ENCODE results near the gene SBF2. TPM values are rescaled to one million over a fixed set of nuclear protein-coding genes. Genes with fewer than 3 reads are reported as not detected.

Gene SBF2
- total and polyA plus RNA-seq, 2 donors (not counting 1 experiment from before 2014, with no cell fraction given): 5.6 to 17.7 TPM

- no peaks in the 10 kb centered on the region for H3K36me3 ChIP-seq (replicated peaks in 1 of 2; ENCODE audit: control extremely low read depth in 1 of 2, control insufficient read depth in 1 of 2, extremely low read depth in 1 of 2, insufficient read depth in 2 of 2, low read length in 1 of 2)
- DNase-seq (no peak), ATAC-seq (ENCODE audit: low read depth) (no peak)
- 100% methylated on average over 5 of the region's 5 CpGs for WGBS (ENCODE audit: insufficient coverage)
- Mint-ChIP-seq H3K27me3 (no peaks in the 10 kb centered on the region), H3K9me3 (ENCODE audit: insufficient read depth) (peaks cover 4% of the 10 kb centered on the region), H3K4me1 (peaks cover 12% of the 10 kb centered on the region), H3K4me3 (no peak overlapping the region), H3K27ac (no peak overlapping the region)
- intact Hi-C loops (cut with micrococcal nuclease): loop anchor here (5.0 kb wide), 1 partner anchor 603 kb away; no protein-coding TSS in a partner anchor
- H3K9me3 ChIP-seq (ENCODE audit: control extremely low read depth in 1 of 3, control insufficient read depth in 2 of 3, insufficient read depth in 1 of 3, low read length in 2 of 3): peaks cover 1 to 20% (median 18%) of the 10 kb centered on the region in 3 donors
- POLR2A ChIA-PET: interaction anchor here (0.7 kb wide), 1 partner anchor 155 kb away, joined by 3 read pairs; no protein-coding TSS in a partner anchor
- CTCF ChIA-PET: no interaction called here
- TF ChIP-seq EZH2 (IDR thresholded peaks at IDR 0.05; ENCODE audit: borderline replicate concordance, insufficient read depth, low read depth, low read length, poor library complexity, severe bottlenecking): no peak
- no peak for TF ChIP-seq CTCF (IDR thresholded peaks at IDR 0.05)
- H3K79me2 ChIP-seq (ENCODE audit: control insufficient read depth, insufficient read depth, low read length): no peaks in the 10 kb centered on the region
- H3K27me3 ChIP-seq (replicated peaks in 1 of 4; ENCODE audit: control extremely low read depth in 1 of 4, control insufficient read depth in 3 of 4, insufficient read depth in 4 of 4, low read length in 3 of 4): no peaks in the 10 kb centered on the region
- H3K4me3 ChIP-seq (ENCODE audit: control extremely low read depth in 1 of 5, extremely low read depth in 1 of 5, insufficient read depth in 1 of 5, low read depth in 2 of 5, low read length in 4 of 5): no peak overlapping the region
- H3K27ac ChIP-seq (ENCODE audit: low read length in 2 of 2): no peak overlapping the region
- H3K4me1 ChIP-seq (ENCODE audit: control insufficient read depth in 2 of 2, insufficient read depth in 2 of 2, low read length in 2 of 2): peaks cover 0 to 3% of the 10 kb centered on the region in 2 donors
- H4K20me1 ChIP-seq (ENCODE audit: control insufficient read depth, insufficient read depth, low read length, poor library complexity, severe bottlenecking): no peaks in the 10 kb centered on the region
- no peak overlapping the region for H3K4me2 ChIP-seq (replicated peaks; ENCODE audit: low read depth, low read length, poor library complexity, severe bottlenecking)
- no peak overlapping the region for H2AFZ ChIP-seq (ENCODE audit: insufficient read depth, low read depth, low read length, poor library complexity, severe bottlenecking)
- no peak overlapping the region for H3K9ac ChIP-seq (ENCODE audit: low read length)
These were observed 249.4 kb downstream of the SBF2 start for GRCh38 chr11:10044618-10045017.

GRCh38 chr11:10042699-10043098 lies 251.3 kb downstream of the SBF2 start:
- DNase-seq (no peak), ATAC-seq (ENCODE audit: low read depth) (no peak)
- TF ChIP-seq EZH2 (IDR thresholded peaks at IDR 0.05; ENCODE audit: borderline replicate concordance, insufficient read depth, low read depth, low read length, poor library complexity, severe bottlenecking): no peak
- no peak for TF ChIP-seq CTCF (IDR thresholded peaks at IDR 0.05)

More at GRCh38 chr11:10042699-10043098, 251.3 kb downstream of the SBF2 start:
- Histone ChIP-seq H3K4me2 (replicated peaks; ENCODE audit: low read depth, low read length, poor library complexity, severe bottlenecking) (no peak overlapping the region), H3K27ac (ENCODE audit: low read length in 2 of 2) (no peak overlapping the region), H3K9me3 (ENCODE audit: control extremely low read depth in 1 of 3, control insufficient read depth in 2 of 3, insufficient read depth in 1 of 3, low read length in 2 of 3) (peaks cover 0 to 20% (median 18%) of the 10 kb centered on the region in 3 donors), H4K20me1 (ENCODE audit: control insufficient read depth, insufficient read depth, low read length, poor library complexity, severe bottlenecking) (no peaks in the 10 kb centered on the region), H3K79me2 (ENCODE audit: control insufficient read depth, insufficient read depth, low read length) (no peaks in the 10 kb centered on the region), H3K9ac (ENCODE audit: low read length) (no peak overlapping the region), H3K4me1 (ENCODE audit: control insufficient read depth in 2 of 2, insufficient read depth in 2 of 2, low read length in 2 of 2) (peaks cover 0 to 3% of the 10 kb centered on the region in 2 donors), H3K27me3 (replicated peaks in 1 of 4; ENCODE audit: control extremely low read depth in 1 of 4, control insufficient read depth in 3 of 4, insufficient read depth in 4 of 4, low read length in 3 of 4) (no peaks in the 10 kb centered on the region), H3K36me3 (replicated peaks in 1 of 2; ENCODE audit: control extremely low read depth in 1 of 2, control insufficient read depth in 1 of 2, extremely low read depth in 1 of 2, insufficient read depth in 2 of 2, low read length in 1 of 2) (no peaks in the 10 kb centered on the region), H2AFZ (ENCODE audit: insufficient read depth, low read depth, low read length, poor library complexity, severe bottlenecking) (no peak overlapping the region), H3K4me3 (ENCODE audit: control extremely low read depth in 1 of 5, extremely low read depth in 1 of 5, insufficient read depth in 1 of 5, low read depth in 2 of 5, low read length in 4 of 5) (no peak overlapping the region)
- POLR2A ChIA-PET: no interaction called here
- intact Hi-C loops (cut with micrococcal nuclease): loop anchor here (5.0 kb wide), 1 partner anchor 605 kb away; no protein-coding TSS in a partner anchor
- Mint-ChIP-seq H3K9me3 (ENCODE audit: insufficient read depth) (peaks cover 4% of the 10 kb centered on the region), H3K4me1 (peaks cover 12% of the 10 kb centered on the region), H3K27ac (no peak overlapping the region), H3K4me3 (no peak overlapping the region), H3K27me3 (no peaks in the 10 kb centered on the region)
- 0% methylated on average over 1 of the region's 4 CpGs for WGBS (ENCODE audit: insufficient coverage)
- CTCF ChIA-PET: no interaction called here

All from B cell (primary cell).